Gastrocnemius medialis (tissue), 4 donors: ENCODE measurements around the gene NATD1. TPM values are rescaled to one million over a fixed set of nuclear protein-coding genes. Genes with fewer than 3 reads are reported as not detected.

Experiments
- ATAC-seq, 2 donors: fragments of 150-250 bp; one replicate each; pipeline ENCODE4 v1.9.1; 2016
- DNase-seq, 2 donors: peaks; one replicate each; pipeline ENCODE4 v3.0.0-alpha.2; 2019
- H3K27ac ChIP-seq, 4 donors: fragments of 200-600 bp; sonication (generic); 1 replicate in 1 of 4; 2 replicates in 3 of 4; pipeline ENCODE4 v1.5.1; 2016 to 2018; ENCODE audit warnings: mild to moderate bottlenecking in 2 of 4, moderate library complexity in 1 of 4
- H3K27me3 ChIP-seq, 3 donors: fragments of 200-600 bp; sonication (generic) in 2 of 3; 1 replicate in 1 of 3; 2 replicates in 2 of 3; pipeline versions ENCODE4 v1.5.1 to v1.6.0; 2016 to 2019; ENCODE audit warnings: mild to moderate bottlenecking in 1 of 3, moderate library complexity in 1 of 3
- H3K36me3 ChIP-seq, 2 donors: fragments of 200-600 bp; sonication (generic) in 1 of 2; one replicate each; pipeline ENCODE4 v1.5.1; 2017 to 2018
- H3K4me1 ChIP-seq, 2 donors: fragments of 200-600 bp; sonication (generic) in 1 of 2; one replicate each; pipeline ENCODE4 v1.5.1; 2016 to 2017; ENCODE audit warnings: mild to moderate bottlenecking in 2 of 2
- H3K4me3 ChIP-seq, 4 donors: fragments of 200-600 bp; sonication (generic) in 3 of 4; 1 replicate in 1 of 4; 2 replicates in 3 of 4; pipeline ENCODE4 v1.5.1; 2016 to 2019; ENCODE audit warnings: mild to moderate bottlenecking in 2 of 4
- H3K9me3 ChIP-seq, 3 donors: fragments of 200-600 bp; sonication (generic) in 2 of 3; 1 replicate in 1 of 3; 2 replicates in 2 of 3; pipeline ENCODE4 v1.5.1; 2016 to 2019
- POLR2A ChIP-seq, 2 donors: fragments of 450-650 bp; IDR thresholded peaks; one replicate each; pipeline ENCODE4 v1.6.1; 2017; ENCODE audit warnings: antibody characterized with exemption in 2 of 2, mild to moderate bottlenecking in 2 of 2, moderate library complexity in 2 of 2
- in situ Hi-C, 4 donors: fragments of 200-750 bp; cut with MboI; loops; one replicate each; pipeline versions ENCODE4 v1.15.0 to v1.8.0; 2017; ENCODE audit warnings: low sequenced_read_pairs in 4 of 4
- intact Hi-C: fragments of 100-400 bp; cut with DNase I; formaldehyde crosslinking; loops from one replicate; pipeline ENCODE4 v1.15.1; 2023; ENCODE audit warnings: low total_unique reads
- total RNA-seq, 4 donors: library from RNA; depleted of rRNA; stranded (reverse); fragments of >200 nt; gene quantifications; one replicate each; pipeline versions ENCODE4 v1.1.0 to v1.2.3, GENCODE V29; 2016
- TF ChIP-seq, protein P1 (sequence below), 5 experiments: fragments of 450-650 bp in 3 of 5; fragments of 200-600 bp in 2 of 5; sonication (generic) in 2 of 5; IDR thresholded peaks in 4 of 5; conservative IDR thresholded peaks in 1 of 5; 1 replicate in 4 of 5; 2 replicates in 1 of 5; pipeline ENCODE4 v1.5.1; 2016 to 2019; ENCODE audit warnings: antibody characterized with exemption in 5 of 5, mild to moderate bottlenecking in 3 of 5, moderate library complexity in 3 of 5

The NATD1 gene
- total RNA-seq, 4 donors from 2014 or later, result 10.1 to 21.2 (median 15.5) TPM

DNA sequence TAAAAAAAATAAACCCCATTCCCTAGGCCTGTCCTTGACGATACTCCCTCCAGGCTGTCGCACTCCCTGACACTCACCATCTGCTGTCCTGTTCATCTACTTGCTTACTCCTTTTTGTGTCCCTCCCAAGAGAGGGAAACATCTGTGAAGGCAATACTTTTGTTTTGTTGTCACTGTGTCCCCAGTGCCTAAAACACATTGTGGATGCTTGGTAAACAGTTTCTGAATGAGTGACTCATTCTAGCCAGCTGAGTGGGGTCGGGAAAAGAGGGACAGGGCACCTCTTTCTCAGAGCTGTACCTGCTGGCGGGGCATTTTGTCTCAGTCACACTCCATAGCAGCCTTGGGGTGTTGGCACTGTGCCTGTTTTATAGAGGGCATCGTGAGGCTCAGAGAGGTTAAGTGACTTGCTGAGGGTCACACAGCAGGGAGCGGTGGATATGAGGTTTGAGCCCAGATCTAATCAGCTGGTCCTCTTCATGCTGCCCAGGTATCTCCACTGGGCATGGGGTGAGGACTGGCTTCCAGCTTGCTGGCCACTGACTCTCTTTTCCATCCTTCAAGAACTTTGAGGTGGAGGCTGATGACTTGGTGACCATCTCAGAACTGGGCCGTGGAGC is 46.9 kb upstream of the NATD1 start:
- H3K4me1 ChIP-seq, result peaks cover 32 to 35% of the 10 kb centered on the region in 2 donors
- TF ChIP-seq POLR2A (IDR thresholded peaks at IDR 0.05), result no peak
- TF ChIP-seq, protein P1, sequence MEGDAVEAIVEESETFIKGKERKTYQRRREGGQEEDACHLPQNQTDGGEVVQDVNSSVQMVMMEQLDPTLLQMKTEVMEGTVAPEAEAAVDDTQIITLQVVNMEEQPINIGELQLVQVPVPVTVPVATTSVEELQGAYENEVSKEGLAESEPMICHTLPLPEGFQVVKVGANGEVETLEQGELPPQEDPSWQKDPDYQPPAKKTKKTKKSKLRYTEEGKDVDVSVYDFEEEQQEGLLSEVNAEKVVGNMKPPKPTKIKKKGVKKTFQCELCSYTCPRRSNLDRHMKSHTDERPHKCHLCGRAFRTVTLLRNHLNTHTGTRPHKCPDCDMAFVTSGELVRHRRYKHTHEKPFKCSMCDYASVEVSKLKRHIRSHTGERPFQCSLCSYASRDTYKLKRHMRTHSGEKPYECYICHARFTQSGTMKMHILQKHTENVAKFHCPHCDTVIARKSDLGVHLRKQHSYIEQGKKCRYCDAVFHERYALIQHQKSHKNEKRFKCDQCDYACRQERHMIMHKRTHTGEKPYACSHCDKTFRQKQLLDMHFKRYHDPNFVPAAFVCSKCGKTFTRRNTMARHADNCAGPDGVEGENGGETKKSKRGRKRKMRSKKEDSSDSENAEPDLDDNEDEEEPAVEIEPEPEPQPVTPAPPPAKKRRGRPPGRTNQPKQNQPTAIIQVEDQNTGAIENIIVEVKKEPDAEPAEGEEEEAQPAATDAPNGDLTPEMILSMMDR (IDR thresholded peaks at IDR 0.05 in 4 of 5, conservative IDR thresholded peaks at IDR 0.05 in 1 of 5), result no peak
- H3K27me3 ChIP-seq, result no peaks in the 10 kb centered on the region
- ATAC-seq, result peak in 1 of 2 donors; percentile 27
- in situ Hi-C loops, result loop anchor here in 2 of 4 donors (10.0 to 25.0 kb wide), 2 partner anchors 175 to 212 kb away; partner anchors contain the start of gene DHRS7B (in 1 of the 2)
- no peak overlapping the region for H3K4me3 ChIP-seq
- DNase-seq, result no peak
- peaks cover 0 to 58% of the 10 kb centered on the region in 2 donors for H3K36me3 ChIP-seq
- intact Hi-C loops, result no loop called here
- H3K27ac ChIP-seq, result peak overlapping the region in 2 of 4 donors; percentile 24 to 52
- H3K9me3 ChIP-seq, result no peaks in the 10 kb centered on the region

DNA sequence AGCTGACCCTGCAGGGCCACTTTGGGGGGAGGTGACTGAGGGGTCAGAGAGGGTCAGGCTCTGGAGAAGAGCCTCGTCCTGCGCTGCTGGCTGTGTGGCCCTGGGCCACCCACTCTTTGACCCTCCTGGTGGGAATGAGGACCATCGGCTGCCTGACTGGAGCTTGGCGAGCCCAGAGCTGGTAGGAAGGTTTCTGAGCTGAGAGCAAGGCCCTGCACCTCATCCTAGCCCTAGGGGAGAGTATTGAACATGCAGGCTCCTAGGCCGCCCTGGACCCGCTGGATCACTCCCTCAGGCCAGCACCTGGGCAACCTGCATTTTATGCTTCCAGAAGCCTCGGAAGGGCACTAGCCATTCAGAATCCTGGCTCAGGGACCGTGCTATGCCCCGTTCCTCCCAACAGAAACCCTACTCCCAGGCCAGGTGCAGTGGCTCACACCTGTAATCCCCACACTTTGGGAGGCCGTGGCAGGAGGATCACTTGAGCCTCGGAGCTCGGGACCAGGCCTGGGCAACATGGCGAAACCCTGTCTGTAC is 45.8 kb upstream of the NATD1 start:
- Histone ChIP-seq H3K36me3 (peaks cover 0 to 50% of the 10 kb centered on the region in 2 donors), H3K4me1 (peaks cover 36 to 41% of the 10 kb centered on the region in 2 donors), H3K9me3 (no peaks in the 10 kb centered on the region), H3K27ac (peak overlapping the region in 2 of 4 donors; percentile 52 to 96), H3K4me3 (no peak overlapping the region), H3K27me3 (no peaks in the 10 kb centered on the region)
- DNase-seq, result no peak
- in situ Hi-C loops (loop anchor here in 1 of 4 donors (10.0 kb wide), 1 partner anchor 174 kb away; the partner anchor contains the start of gene DHRS7B), intact Hi-C loops (no loop called here)
- no peak for TF ChIP-seq POLR2A (IDR thresholded peaks at IDR 0.05)
- TF ChIP-seq, protein P1 (IDR thresholded peaks at IDR 0.05 in 4 of 5, conservative IDR thresholded peaks at IDR 0.05 in 1 of 5), result no peak
- no peak for ATAC-seq

DNA sequence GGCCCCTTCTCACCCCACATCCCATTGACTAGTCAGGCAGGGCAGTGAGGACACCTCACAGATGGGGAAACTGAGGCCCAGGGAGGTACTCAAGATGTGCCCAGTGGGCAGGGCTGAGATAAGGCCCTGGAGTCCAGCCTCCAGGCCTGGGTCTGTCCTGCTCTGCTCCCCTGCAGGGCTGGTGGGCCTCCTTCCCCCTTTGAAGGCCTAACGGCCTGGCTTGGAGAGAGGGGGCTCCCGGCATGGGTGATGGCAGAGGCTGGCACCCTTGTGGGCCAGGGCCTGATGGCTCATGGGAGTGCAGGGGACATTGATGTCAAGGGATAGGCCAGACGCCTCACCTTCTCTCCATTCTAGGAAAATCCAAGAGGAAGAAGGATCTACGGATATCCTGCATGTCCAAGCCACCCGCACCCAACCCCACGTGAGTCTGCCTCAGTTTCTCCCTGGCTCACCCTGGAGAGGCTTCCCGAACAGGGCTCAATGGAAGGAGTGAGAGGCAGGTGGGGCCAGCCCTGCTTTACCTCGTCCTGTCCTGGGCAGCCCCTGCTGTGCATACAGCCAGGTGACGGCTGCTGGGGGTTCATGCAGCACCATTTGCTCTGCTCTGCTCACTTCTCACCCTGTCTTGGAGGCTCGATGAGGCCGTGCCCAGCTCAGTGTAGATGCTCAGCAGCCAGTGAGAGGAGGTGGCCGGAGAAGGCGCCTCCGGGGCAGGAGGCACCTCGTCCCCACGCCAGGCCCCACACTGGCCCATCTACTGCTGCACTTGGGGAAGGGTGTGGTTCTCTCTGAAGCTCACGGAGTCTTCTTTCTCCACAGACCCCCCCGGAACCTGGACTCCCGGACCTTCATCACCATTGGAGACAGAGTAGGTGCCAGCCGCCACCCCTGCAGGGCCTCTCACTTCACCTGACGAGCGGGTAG is 45.1 kb upstream of the NATD1 start:
- no peak for DNase-seq
- Histone ChIP-seq H3K4me3 (no peak overlapping the region), H3K4me1 (peaks cover 36 to 41% of the 10 kb centered on the region in 2 donors), H3K27ac (peak overlapping the region; percentile 68 to 96 (median 74)), H3K36me3 (peaks cover 0 to 43% of the 10 kb centered on the region in 2 donors), H3K9me3 (no peaks in the 10 kb centered on the region), H3K27me3 (no peaks in the 10 kb centered on the region)
- intact Hi-C loops, result no loop called here
- TF ChIP-seq, protein P1 (IDR thresholded peaks at IDR 0.05 in 4 of 5, conservative IDR thresholded peaks at IDR 0.05 in 1 of 5), result no peak
- TF ChIP-seq POLR2A (IDR thresholded peaks at IDR 0.05), result no peak
- in situ Hi-C loops, result loop anchor here in 1 of 4 donors (10.0 kb wide), 1 partner anchor 174 kb away; the partner anchor contains the start of gene DHRS7B
- ATAC-seq, result peak in 1 of 2 donors; percentile 0

DNA sequence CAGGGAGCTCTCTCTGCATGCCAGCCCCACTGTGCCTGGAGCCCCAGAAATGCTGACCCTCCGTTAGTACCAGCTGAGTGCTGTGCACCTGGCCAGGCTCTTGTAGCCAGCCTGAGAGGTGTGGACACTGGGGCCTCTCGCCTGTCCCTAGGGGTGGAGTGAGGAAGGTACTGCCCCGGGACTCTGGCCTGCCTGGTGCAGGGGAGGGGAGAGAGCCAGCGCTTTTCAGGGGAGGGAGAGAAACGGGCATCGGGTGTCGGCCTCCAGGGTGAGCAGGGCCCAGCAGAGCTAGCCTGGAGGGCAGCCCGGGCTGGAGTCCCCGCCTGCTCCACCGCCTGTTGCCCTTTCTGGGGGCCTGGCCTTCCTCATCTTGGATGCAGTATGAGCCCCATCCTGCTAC is 44.4 kb upstream of the NATD1 start:
- Histone ChIP-seq H3K27me3 (no peaks in the 10 kb centered on the region), H3K4me3 (no peak overlapping the region), H3K9me3 (no peaks in the 10 kb centered on the region), H3K36me3 (peaks cover 0 to 36% of the 10 kb centered on the region in 2 donors), H3K4me1 (peaks cover 36 to 41% of the 10 kb centered on the region in 2 donors), H3K27ac (peak overlapping the region; percentile 68 to 96 (median 74))
- TF ChIP-seq POLR2A (IDR thresholded peaks at IDR 0.05), result no peak
- TF ChIP-seq, protein P1 (IDR thresholded peaks at IDR 0.05 in 4 of 5, conservative IDR thresholded peaks at IDR 0.05 in 1 of 5), result peak in 4 of 5 experiments; percentile 50 to 74 (median 57)
- ATAC-seq (peak; percentile 8 to 70), DNase-seq (peak in 1 of 2 donors; percentile 88)
- intact Hi-C loops (no loop called here), in situ Hi-C loops (loop anchor here in 1 of 4 donors (10.0 kb wide), 1 partner anchor 173 kb away; the partner anchor contains the start of gene DHRS7B)
